Neural cell (in vitro differentiated cells): ENCODE results near the gene TRIM2. TPM values are rescaled to one million over a fixed set of nuclear protein-coding genes. Genes with fewer than 3 reads are reported as not detected.

Experiments
- H2AFZ ChIP-seq: fragments of 200-600, 300-800 bp; sonication (generic), shearing (Covaris generic); 2 replicates; pipeline ENCODE4 v1.6.0; 2014; ENCODE audit warnings: low read depth, mild to moderate bottlenecking, antibody characterized with exemption, low read length, moderate library complexity
- H3F3A ChIP-seq: fragments of 200-600 bp; shearing (Covaris generic); 2 replicates; pipeline ENCODE4 v1.6.1; 2016; ENCODE audit warnings: mild to moderate bottlenecking, moderate library complexity, mixed read lengths, antibody characterized with exemption, low read length; ENCODE audit not compliant: insufficient read depth, poor library complexity, severe bottlenecking
- H3K27ac ChIP-seq: fragments of 200-600, 300-800 bp; sonication (generic), shearing (Covaris generic); 2 replicates; pipeline ENCODE4 v1.5.1; 2014; ENCODE audit warnings: mild to moderate bottlenecking, low read length, moderate library complexity
- H3K27me3 ChIP-seq: fragments of 300-800, 200-600 bp; sonication (generic), shearing (Covaris generic); 2 replicates; pipeline ENCODE4 v1.6.0; 2014; ENCODE audit warnings: mild to moderate bottlenecking, low read depth, low read length, moderate library complexity; ENCODE audit not compliant: insufficient read depth
- H3K36me3 ChIP-seq: fragments of 300-800, 200-600 bp; sonication (generic), shearing (Covaris generic); 2 replicates; pipeline ENCODE4 v1.5.1; 2014; ENCODE audit warnings: mild to moderate bottlenecking, antibody characterized with exemption, low read length, moderate library complexity; ENCODE audit not compliant: insufficient read depth
- H3K4me2 ChIP-seq: fragments of 300-800, 200-600 bp; sonication (generic), shearing (Covaris generic); 2 replicates; pipeline ENCODE4 v1.6.0; 2014; ENCODE audit warnings: mild to moderate bottlenecking, low read length
- H3K4me3 ChIP-seq: fragments of 300-800, 200-600 bp; sonication (generic), shearing (Covaris generic); 2 replicates; pipeline ENCODE4 v1.5.1; 2014; ENCODE audit warnings: mild to moderate bottlenecking, low read length, moderate library complexity
- H3K79me2 ChIP-seq: fragments of 200-600 bp; shearing (Covaris generic); replicated peaks from 2 replicates; pipeline ENCODE4 v1.6.0; 2014; ENCODE audit warnings: mild to moderate bottlenecking, low read length, moderate library complexity; ENCODE audit not compliant: insufficient read depth
- H3K9ac ChIP-seq: fragments of 300-800, 200-600 bp; sonication (generic), shearing (Covaris generic); 2 replicates; pipeline ENCODE4 v1.6.1; 2016; ENCODE audit warnings: mild to moderate bottlenecking, low read length, mixed read lengths
- H3K9me2 ChIP-seq: fragments of 200-600 bp; shearing (Covaris generic); 2 replicates; pipeline ENCODE4 v1.6.1; 2016; ENCODE audit warnings: mild to moderate bottlenecking, low read length, mixed read lengths; ENCODE audit not compliant: insufficient read depth
- H3K9me3 ChIP-seq: fragments of 200-600, 300-800 bp; sonication (generic), shearing (Covaris generic); 2 replicates; pipeline ENCODE4 v1.6.1; 2016; ENCODE audit warnings: mild to moderate bottlenecking, mixed run types, low read length, moderate library complexity, mixed read lengths
- H4K20me1 ChIP-seq: fragments of 200-600 bp; shearing (Covaris generic); 2 replicates; pipeline ENCODE4 v1.6.1; 2016; ENCODE audit warnings: mild to moderate bottlenecking, mixed run types; ENCODE audit not compliant: insufficient read depth
- CTCF ChIP-seq: fragments of 450-650 bp; IDR thresholded peaks from 2 replicates; pipeline ENCODE4 v1.5.1; 2014; ENCODE audit warnings: antibody characterized with exemption, mild to moderate bottlenecking, moderate library complexity; ENCODE audit not compliant: poor library complexity, severe bottlenecking
- EP300 ChIP-seq: fragments of 450-650 bp; conservative IDR thresholded peaks from 2 replicates; pipeline ENCODE4 v1.6.1; 2014; ENCODE audit warnings: antibody characterized with exemption, mild to moderate bottlenecking, moderate library complexity; ENCODE audit not compliant: poor library complexity, severe bottlenecking
- EZH2 ChIP-seq: fragments of 200-600, 300-800 bp; shearing (Covaris generic), sonication (generic); IDR thresholded peaks from 2 replicates; pipeline ENCODE4 v1.6.1; 2014; ENCODE audit warnings: antibody characterized with exemption, low read length, borderline replicate concordance, mild to moderate bottlenecking; ENCODE audit not compliant: insufficient read depth, poor library complexity, severe bottlenecking
- MXI1 ChIP-seq: fragments of 450-650 bp; conservative IDR thresholded peaks from 2 replicates; pipeline ENCODE4 v1.6.1; 2014; ENCODE audit warnings: antibody characterized with exemption, mild to moderate bottlenecking; ENCODE audit not compliant: poor library complexity, severe bottlenecking
- POLR2AphosphoS5 ChIP-seq: IDR thresholded peaks from 2 replicates; pipeline ENCODE4 v1.6.1; 2012
- RAD21 ChIP-seq: fragments of 450-650 bp; conservative IDR thresholded peaks from 2 replicates; pipeline ENCODE4 v1.6.1; 2014; ENCODE audit warnings: antibody characterized with exemption, mild to moderate bottlenecking, moderate library complexity
- SMC3 ChIP-seq: fragments of 450-650 bp; conservative IDR thresholded peaks from 2 replicates; pipeline ENCODE4 v1.6.1; 2014; ENCODE audit warnings: antibody characterized with exemption, mild to moderate bottlenecking, moderate library complexity; ENCODE audit not compliant: poor library complexity
- TAF1 ChIP-seq: IDR thresholded peaks from 2 replicates; pipeline ENCODE4 v1.6.1; 2012; ENCODE audit warnings: low read depth
- polyA plus RNA-seq: library from polyadenylated mRNA; depleted of rRNA; stranded (reverse); fragments of >200 nt; gene quantifications from 2 replicates; pipeline ENCODE4 v1.2.3, GENCODE V29; 2014
- TF ChIP-seq, protein P1 (sequence below): IDR thresholded peaks from 2 replicates; pipeline ENCODE4 v1.6.1; 2012; ENCODE audit warnings: borderline replicate concordance

The TRIM2 gene
- polyA plus RNA-seq, 1 donor from 2014 or later = 261 TPM

DNA sequence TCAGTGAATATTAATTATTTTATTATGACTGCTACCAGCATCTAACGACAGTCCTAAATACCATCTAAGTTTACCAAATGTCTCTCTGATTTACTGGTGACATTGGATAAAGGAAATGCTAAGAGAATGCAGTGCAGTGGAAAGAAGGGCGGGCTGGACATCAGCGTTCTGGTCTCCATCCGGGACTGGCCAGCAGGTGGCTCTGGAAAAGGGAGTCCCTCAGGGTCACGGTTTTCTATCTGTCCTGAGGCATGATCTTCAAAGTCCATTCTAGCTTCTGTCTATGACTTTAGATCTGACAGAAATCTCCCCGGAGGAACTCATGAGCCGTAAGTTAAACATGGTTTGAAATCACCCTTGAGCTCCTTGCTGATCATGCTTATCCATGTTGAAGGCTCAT is 3.3 kb downstream of the TRIM2 start:
- Histone ChIP-seq H3K9ac (no peak overlapping the region), H3K9me2 (no peaks in the 10 kb centered on the region), H2AFZ (no peak overlapping the region), H3F3A (no peaks in the 10 kb centered on the region), H3K79me2 (peaks cover 51% of the 10 kb centered on the region), H3K4me2 (no peak overlapping the region), H4K20me1 (no peaks in the 10 kb centered on the region), H3K36me3 (no peaks in the 10 kb centered on the region), H3K27me3 (no peaks in the 10 kb centered on the region), H3K27ac (no peak overlapping the region), H3K4me3 (no peak overlapping the region), H3K9me3 (no peaks in the 10 kb centered on the region)
- TF ChIP-seq EP300 (no peak), CTCF (no peak), POLR2AphosphoS5 (no peak), SMC3 (no peak), EZH2 (no peak)
- TF ChIP-seq, protein P1, sequence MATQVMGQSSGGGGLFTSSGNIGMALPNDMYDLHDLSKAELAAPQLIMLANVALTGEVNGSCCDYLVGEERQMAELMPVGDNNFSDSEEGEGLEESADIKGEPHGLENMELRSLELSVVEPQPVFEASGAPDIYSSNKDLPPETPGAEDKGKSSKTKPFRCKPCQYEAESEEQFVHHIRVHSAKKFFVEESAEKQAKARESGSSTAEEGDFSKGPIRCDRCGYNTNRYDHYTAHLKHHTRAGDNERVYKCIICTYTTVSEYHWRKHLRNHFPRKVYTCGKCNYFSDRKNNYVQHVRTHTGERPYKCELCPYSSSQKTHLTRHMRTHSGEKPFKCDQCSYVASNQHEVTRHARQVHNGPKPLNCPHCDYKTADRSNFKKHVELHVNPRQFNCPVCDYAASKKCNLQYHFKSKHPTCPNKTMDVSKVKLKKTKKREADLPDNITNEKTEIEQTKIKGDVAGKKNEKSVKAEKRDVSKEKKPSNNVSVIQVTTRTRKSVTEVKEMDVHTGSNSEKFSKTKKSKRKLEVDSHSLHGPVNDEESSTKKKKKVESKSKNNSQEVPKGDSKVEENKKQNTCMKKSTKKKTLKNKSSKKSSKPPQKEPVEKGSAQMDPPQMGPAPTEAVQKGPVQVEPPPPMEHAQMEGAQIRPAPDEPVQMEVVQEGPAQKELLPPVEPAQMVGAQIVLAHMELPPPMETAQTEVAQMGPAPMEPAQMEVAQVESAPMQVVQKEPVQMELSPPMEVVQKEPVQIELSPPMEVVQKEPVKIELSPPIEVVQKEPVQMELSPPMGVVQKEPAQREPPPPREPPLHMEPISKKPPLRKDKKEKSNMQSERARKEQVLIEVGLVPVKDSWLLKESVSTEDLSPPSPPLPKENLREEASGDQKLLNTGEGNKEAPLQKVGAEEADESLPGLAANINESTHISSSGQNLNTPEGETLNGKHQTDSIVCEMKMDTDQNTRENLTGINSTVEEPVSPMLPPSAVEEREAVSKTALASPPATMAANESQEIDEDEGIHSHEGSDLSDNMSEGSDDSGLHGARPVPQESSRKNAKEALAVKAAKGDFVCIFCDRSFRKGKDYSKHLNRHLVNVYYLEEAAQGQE = no peak

- H3K4me3 ChIP-seq = no peak overlapping the region
- TF ChIP-seq EP300 (no peak), CTCF (no peak), TAF1 (no peak), MXI1 (no peak), EZH2 (no peak), POLR2AphosphoS5 (no peak), RAD21 (no peak), SMC3 (no peak)
- TF ChIP-seq, protein P1 = no peak
- H3K9ac ChIP-seq = no peak overlapping the region
- H3K79me2 ChIP-seq = peaks cover 60% of the 10 kb centered on the region
- no peaks in the 10 kb centered on the region for H3K27me3 ChIP-seq
- H3K4me2 ChIP-seq = no peak overlapping the region
- H3K9me3 ChIP-seq = no peaks in the 10 kb centered on the region
- H3K9me2 ChIP-seq = no peaks in the 10 kb centered on the region
- H3K36me3 ChIP-seq = no peaks in the 10 kb centered on the region
- H3F3A ChIP-seq = no peaks in the 10 kb centered on the region
- no peaks in the 10 kb centered on the region for H4K20me1 ChIP-seq
- H3K27ac ChIP-seq = no peak overlapping the region
- H2AFZ ChIP-seq = no peak overlapping the region
These were observed 5.2 kb downstream of the TRIM2 start for GRCh38 chr4:153209410-153209809.
